ENCODE results near the gene DCDC2B.

DCDC2B gene

DNA sequence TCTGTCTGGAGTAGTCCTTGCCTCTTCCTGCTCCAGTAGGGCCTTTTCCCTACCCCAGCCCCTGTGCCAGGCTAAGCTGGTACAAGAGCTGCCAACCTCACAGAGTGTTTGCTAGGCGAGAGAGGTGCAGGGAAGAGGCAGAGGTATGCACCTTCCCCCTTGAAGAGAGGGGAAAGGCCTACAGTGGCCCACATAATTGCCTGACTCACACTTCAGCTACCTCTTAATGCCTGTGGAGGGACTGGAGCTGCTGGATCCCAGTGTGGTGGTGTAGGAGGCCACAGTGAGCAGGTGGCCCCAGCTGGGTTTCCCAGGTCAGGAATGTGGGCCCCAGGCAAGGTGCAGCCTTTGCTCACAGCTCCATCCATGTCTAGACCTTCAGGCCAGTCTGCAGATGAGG, 11.8 kb upstream of the DCDC2B start:
- no peak for DNase-seq (ENCODE audit: low spot score)

DNA sequence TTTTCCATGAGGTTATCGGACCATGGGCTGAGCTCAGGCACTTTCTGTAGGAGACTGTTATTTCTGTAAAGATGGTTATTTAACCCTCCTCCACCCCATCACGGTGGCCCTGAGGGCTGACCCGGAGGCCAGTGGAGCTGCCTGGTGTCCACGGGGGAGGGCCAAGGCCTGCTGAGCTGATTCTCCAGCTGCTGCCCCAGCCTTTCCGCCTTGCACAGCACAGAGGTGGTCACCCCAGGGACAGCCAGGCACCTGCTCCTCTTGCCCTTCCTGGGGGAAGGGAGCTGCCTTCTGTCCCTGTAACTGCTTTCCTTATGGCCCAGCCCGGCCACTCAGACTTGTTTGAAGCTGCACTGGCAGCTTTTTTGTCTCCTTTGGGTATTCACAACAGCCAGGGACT, 11.1 kb upstream of the DCDC2B start:
- no peak for DNase-seq (ENCODE audit: low spot score)

DNA sequence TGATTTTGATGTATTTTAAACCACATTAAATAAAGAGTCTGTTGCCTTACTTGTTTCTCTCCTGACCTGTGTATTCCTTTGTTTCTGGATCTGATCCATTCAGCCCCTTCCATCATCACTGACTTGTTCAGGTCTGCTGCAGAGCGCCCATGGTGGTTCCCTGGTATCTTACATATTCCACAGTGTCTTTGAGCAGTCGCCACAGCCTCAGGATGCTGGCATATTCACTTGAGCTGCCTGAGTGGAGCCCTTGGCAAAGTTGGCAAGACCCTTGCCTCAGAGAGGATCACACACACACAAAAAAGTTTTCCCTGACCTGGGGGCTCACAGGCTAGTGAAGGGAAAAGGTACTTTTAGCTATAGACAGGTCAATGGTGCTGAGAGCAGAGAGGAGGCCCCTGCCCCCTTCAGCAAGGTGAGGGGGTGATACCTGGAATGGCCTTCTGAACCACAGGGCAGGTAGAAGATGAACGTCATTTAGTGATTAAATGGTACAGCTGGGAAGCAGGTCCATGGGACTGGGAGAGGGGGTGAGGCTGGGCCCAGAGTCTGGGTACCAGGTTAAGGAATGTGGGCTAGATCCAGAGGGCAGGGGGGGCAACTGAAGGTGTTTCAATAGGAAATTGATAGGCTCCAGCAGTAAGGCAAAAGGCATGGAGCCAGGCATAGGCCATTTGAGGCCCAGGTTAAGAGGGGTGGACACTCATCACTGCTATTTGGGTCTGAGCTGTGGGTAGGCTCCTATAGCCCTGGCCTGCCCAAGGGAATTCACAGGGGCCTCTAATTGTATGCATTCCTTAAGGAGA, 10.4 kb upstream of the DCDC2B start:
- DNase-seq (ENCODE audit: low spot score) = no peak

DNA sequence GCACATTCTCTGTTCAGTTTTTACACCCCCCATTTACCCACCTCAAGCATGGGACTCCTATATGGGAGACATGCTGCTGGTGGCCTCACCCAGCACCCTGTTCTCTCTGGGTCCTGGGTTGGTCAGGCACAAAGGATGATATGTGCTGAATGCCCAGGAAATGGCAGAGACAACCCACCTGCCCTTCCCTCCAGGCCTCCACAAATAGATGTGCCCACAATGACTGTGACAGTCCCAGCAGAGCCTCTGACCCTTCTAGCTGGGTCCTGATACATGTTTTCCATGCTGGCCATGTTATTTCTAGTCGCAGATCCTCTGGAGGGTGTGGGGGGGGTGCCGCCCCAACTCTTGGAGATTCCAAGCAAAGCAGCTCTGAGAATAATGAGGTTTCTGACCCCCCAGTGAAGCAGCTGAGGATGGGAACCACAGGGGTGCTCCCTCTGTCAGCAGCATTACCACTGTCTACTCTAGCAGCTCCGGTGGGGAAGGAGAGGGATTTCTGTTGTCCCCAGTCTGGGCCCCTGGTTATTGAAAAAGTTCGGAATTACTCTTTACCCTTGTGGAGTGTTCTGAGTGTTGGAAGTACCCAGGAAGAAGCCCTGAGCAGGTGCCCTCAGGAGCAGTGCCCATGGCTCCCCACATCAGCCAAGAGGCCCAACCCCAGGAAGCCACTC, 9.7 kb upstream of the DCDC2B start:
- no peak for DNase-seq (ENCODE audit: low spot score)

DNA sequence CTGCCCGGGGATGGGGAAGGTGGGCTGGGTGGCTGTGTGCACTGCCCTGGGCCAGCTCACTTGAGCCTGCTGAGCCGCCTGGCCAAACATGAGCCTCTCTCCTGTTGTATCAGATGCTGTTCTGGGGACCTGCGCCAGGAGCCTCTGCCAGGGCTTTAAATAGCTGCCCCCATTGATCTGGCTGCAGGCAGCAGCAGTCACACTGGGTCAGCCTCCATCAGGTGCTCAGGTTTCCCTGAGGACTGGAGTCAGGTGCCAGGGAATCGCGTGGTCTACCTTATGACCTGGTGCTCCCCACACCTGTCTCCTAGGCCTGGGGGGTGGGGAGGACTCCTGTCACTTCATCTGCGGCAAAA, 9.2 kb upstream of the DCDC2B start:
- no peak for DNase-seq (ENCODE audit: low spot score)

DNA sequence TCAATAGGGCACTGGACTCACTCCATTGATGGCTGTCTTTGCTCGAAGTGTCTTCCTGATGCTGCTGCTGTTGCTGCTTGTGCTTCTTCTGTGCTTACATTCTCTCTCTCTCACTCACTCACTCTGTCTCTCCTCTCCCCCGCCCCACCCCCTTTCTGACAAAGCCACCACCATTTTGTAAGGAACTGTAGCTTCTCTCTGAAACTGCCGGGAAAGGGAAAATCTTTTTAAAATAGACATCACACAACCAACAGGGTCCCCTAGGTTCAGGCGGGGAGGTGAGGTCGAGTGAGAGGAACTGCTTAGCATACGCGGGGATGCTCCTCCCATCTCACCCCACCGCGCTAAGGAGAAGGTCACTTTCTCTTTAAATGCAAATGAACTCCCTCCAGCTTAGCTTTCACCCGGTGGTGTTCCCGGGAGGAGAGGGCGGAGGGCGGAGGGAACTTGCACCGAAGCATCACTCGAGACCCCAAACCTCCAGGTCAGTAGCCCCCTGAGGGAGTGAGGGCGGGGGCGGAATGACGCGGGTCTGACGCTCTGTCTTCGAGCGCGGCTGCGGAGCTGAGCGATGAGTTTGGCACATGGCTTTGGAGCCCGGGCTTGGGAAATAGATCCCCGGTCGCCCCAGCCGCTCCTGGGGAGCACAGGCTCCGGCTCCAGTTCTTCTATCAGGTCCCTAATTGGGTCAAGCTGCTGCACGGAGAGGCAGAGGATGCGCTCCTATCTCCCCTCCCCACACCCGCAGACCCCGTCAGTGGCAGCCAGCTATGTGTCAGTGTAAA, 8.5 kb upstream of the DCDC2B start, which contains the start of gene CCDC28B:
CCDC28B (plus strand) TSS at position 370 of the 785 bp plus-strand sequence. CDS start 1,341 bp downstream, outside the sequence.
- peak; percentile 54 for DNase-seq (ENCODE audit: low spot score)

DNA sequence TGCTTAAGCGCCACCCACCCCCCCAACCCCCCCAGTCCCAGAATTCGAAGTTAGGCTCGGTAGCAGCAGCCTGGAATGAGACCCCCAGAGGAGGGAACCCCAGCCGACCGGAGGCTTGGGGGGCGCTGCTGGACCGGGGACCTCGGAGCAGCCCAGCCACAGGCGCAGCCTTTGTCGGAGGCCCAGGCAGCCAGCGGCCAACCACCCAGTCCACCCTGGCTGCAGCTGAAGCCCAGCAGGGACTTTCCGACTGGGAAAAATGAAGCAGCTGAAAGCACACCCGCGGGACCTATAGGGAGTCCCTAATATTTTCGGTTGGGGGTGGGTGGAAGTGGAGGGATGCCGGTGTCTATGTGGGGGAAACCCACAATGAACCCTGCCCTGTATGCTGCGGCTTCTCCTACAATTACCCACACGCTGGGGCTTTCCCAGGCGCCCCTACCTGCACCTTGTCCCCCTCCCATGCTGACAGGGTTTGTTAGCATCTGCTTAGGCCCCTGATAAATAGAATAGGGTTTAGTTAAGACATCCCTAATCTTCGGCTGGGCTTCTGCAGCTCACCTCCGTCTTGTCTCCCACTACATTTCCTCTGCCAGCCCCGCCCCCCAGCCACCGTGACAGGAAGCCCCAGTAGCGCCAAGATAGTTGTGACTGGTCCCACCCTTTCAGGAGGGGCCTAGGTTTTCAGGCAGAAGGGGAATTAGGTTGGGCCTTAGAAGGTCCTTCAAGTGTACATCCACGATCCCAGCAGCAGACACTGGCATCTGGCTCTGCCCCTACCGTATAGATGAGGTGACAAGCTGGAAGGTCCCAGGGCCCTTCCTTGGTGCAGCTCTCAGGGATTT, 7.7 kb upstream of the DCDC2B start:
- DNase-seq (ENCODE audit: low spot score) = no peak

DNA sequence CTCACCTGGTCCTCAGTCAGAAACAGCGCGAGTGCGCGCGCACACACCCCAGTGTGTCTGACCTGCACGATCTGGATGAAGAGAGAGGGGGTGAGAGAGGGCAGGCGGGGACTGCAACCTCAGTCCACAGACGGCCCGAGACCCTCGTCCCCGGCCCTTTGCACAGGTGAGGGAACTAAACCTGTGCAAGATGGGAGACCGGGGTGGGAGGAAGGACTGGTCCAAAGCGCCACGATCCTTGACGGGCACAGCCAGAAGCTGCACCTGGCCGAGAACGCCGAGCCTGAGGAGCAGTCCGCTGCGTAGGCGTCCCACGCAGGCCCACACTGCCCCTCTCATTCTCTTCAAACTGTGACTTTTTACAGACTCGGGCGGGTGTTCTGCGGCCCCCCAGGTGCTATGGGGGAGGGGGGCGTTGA, 3.9 kb upstream of the DCDC2B start:
- no peak for DNase-seq (ENCODE audit: low spot score)

DNA sequence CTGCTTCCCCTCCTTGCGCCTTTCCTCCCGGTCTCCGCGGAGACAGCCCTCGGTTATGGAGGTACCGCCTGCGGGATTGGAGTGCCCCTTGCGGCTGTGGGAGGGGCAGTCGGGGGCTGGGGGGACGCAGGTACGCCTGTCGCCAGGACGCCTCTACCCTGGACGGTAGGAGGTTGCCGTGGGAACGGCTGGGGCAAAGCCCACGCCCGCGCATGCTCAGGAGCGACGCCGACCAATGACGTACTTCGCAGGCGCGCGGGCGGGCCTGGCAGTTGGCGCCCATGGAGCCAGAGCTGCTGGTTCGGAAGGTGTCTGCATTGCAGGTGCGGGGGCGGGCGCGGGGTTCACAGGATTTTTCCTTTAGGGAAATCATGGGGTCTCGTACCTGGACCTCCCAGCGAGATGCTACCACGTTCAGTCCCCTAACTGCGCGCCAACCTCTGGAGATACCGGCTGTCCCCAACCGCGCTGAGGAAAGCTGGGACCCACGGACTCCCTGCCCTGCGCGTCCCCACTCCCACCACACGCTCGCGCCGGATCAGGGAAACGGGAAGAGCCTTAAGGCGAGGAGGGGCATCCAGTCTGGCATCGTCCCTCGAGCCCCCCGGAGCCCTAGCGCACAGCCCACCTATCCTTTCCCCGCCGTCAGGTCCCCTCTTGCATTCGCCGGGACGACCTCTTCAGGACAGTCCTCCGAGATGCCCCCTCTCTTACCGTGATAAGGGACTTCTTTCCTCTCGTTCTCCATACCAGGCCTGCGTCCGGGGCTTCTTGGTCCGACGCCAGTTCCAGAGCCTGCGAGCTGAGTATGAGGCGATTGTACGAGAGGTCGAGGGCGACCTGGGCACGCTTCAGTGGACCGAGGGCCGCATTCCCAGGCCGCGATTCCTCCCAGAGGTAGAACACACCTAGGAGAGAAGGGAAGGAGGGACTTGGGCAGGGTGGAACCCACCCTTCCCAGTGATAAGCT, 3.2 kb upstream of the DCDC2B start, which contains the start of gene IQCC:
IQCC (plus strand) TSS at position 271 of the 970 bp plus-strand sequence; CDS start at position 282, 11 bp downstream.
- peak; percentile 77 for DNase-seq (ENCODE audit: low spot score)

DNA sequence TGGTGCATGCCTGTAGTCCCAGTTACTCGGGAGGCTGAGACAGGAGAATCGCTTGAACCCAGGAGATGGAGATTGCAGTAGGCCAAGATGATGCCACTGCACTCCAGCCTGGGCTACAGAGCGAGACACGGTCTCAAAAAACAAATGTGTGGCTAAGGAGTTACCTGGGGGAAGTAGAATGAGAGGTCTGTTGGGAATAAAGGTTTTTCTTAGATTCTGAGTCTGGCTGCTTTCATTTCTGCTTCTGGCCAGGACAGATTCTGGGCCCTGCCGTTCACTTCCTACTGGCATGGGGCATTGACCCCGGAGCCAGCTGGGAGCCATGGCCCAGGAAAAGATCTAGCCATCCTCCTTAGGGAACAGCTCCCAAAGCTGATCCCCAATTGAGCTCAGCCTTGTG, 420 bp upstream of the DCDC2B start:
- DNase-seq (ENCODE audit: low spot score) = no peak

DNA sequence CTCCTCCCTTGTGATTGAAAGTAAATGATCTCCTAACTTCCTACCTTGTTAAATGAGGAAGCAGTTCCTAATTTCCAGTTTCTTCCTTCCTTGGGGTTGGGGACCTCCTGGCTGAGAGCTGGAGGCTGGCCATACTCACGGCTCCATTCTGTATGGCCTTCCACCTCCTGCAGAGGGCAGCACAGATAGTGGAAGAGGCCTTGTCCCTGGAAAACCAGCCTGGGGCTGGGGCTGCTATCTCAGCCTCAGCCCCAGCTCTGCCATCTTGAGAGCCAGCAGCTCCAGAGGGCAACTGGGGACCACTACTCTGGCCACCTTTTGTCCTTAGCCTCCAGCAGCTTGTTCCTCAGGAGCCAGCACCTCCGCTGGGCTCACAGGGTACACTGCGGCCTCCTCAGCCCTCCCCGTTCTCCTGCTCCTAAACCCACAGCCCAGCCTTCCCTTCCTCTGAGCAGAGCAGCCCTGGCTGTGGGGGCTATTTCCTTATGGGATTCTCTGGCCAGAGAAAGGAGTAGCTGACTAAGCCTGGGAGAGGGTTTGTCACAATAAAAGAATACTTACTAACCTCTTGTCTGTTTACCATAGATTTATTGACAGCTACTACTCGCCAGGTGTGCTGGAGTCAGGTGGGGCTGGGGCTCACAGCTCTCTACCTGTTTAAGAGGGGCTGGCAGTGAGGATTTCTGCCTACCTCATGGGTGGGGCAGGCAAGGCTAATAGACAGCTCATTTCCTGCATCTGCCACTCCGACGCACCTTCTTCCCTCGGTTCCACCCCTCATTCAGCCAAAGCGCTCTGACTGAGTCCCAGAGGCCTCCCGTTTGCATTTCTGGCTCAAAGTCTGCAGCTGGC, 7.0 kb downstream of the DCDC2B start:
- DNase-seq (ENCODE audit: low spot score) = peak; percentile 52

DNA sequence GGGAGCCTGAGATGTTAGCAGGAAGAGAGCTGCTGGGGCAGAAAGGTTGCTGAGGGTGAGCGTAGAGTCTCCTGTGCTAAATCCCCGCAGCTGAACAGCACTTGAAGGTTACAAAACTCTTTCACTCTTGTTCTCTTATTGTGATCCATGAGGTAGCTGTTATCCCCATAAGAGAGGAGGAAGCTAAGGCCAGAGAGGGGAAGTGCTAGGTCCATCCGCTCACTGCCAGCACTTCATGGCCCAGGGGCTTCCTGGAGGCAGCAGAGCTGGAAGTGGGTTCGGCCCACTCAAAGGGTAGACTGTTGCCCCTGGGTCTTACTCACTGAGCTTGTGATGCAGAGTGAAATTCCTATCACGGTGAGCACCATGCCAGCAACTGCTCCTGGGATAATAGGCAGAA, 7.7 kb downstream of the DCDC2B start:
- no peak for DNase-seq (ENCODE audit: low spot score)

DNA sequence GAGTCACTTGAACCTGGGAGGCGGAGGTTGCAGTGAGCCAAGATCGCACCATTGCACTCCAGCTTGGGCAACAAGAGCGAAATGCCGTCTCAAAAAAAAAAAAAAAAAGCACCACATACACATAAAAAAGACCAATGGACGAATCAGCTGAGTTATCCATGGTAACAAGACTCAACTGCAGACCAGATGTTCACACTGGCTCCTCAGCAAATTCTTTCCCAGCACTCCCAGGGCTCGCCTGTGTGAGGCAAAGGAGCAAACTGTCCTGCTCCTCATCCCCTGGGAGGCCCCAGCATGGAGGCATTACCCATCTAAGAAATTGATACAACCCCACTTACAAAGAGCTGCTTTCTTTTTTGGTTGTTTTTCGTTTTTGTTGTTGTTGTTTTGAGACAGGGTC, 10.1 kb downstream of the DCDC2B start:
- no peak for DNase-seq (ENCODE audit: low spot score)

DNA sequence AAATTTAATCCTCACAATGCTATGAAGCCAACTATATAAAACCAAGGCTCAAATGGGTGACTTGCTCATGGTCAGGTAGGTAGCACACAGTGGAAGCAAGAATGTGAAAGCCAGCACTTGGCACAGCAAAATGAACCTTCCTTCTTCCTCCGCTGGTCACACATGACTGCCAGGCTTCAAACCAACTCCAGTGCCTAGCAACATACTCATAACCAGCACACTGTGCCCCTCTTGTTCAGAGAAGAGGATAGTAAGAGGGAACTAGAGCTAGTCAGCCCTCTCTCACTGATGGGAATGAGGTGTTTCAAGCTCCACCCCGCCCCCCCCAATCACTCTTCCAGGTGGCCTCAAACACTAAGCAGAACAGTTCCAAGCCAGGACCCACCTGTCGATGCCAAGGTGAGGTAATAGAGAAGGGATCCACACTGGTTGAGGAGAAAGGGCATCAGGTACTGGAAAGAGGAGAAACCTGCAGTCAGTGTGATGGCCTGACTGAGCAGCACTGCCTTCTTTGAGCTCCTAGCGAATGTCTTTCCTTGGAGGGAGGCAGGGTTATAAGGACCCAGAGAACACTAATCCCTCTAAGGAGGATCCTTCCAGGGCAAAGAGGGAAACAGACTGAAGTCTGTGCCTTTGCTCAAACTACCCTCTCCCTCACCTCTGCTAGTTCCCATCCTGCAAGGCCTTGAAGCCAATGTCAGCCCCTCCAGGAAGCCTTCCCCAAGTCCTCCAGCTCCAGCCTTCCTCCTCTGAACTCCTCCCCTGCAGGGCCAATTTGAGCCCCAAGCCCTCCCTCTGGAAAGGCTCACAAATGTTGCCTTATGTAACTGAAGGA, 12.1 kb downstream of the DCDC2B start:
- no peak for DNase-seq (ENCODE audit: low spot score)

DNA sequence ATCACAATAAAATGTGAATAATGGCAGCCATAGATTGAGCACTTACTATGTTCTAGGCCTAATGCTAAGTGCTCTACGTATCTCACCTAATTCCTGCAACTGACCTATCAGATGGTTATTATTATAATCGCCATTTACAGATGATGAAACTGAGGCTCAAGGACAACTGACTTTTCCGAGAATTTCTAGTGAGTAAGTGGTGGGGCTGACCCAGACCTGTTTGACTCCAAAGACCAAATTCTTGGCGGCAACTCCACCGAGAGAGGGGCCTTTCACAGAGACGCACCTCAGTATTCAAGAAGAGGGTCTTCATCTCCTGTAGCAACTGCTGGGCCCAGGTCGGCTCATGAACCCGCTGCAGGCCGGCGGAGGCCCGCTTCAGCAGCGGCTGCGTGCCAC, 12.7 kb downstream of the DCDC2B start:
- DNase-seq (ENCODE audit: low spot score) = no peak

DNA sequence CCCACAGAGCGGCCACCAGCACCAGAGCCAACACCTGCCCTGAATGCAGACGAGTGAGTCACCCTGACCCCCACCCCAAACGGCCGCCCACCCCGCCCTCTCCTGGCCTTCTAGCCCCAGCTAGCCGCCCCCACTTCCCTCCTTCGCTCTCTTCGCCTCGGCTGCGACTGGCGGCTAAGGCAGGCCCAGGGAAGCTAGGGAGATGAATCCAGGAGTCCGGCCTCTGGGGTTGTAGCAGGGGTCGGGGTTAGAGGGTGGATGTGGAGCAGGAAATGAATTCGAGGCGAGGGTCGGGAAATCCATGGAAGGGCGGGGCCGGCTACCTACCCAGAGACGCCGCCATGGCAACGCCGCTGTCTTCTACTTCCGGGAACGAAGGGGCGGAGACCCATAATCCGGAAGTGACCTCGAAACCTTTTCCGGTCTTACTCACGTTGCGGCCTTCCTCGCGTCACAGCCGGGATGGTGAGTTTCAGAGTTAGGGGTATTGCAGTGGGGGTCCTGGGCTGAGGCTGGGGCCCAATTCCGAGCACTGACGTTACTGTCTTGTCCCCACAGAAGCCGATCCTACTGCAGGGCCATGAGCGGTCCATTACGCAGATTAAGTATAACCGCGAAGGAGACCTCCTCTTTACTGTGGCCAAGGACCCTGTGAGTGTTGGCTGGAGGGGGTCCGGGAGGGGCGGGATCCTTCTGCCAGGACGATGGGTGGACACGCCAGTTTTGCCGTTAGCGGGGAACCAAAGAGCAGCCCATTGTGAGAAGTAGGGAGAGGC, 13.3 kb downstream of the DCDC2B start, which contains the start of the genes EIF3I and TMEM234:
EIF3I (plus strand) TSS at position 428 of the 776 bp plus-strand sequence; CDS start at position 463, 35 bp downstream.
TMEM234 (minus strand) TSS at position 374 of the 776 bp plus-strand sequence; CDS start at position 343, 31 bp downstream.
- peak; percentile 90 for DNase-seq (ENCODE audit: low spot score)

DNA sequence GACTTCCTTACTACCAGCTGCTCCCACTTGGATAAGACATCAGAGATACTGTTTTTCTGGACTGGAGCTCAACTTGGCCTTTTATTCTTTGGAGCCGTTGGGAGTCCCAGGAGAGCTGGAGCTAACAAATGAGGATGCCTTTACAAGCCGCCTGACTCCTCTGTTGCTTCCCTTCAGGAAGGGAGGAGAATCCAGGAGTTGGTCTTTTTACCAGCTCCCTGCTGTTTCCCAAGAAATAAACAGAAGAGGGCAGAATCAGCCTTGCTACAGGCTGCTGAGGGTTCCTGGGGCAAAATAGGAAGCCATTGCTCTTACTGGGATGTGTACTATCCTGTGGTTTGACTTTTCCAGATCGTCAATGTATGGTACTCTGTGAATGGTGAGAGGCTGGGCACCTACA, 14.8 kb downstream of the DCDC2B start:
- no peak for DNase-seq (ENCODE audit: low spot score)

DNA sequence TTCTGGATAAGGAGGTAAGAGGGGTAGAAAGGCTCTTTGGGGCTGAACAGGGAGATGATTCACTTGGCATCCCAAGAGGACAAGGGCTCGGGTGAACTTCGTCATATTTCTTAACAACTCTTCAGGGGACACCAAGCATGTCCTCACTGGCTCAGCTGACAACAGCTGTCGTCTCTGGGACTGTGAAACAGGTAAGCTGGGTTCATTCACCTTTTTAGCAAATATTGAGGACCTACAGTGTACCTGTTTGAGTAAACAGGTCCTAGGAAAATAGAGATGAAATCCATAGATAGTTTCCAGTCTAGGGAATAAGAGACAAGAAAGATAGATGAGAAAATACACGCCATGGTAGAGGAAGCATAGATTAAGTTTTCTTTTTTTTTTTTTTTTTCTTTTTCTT, 15.4 kb downstream of the DCDC2B start:
- DNase-seq (ENCODE audit: low spot score) = no peak

Data from COLO829 (cell line).